GF-D8 (cell line): ENCODE results near the gene KIAA0753.
A peak's percentile ranks its signal among the peaks of the same experiment; 100 is the strongest.
"Not testable (repeated sequence)": the region's sequence is repeated elsewhere in the genome, so short reads cannot be mapped to it uniquely, and the experiment has no call there.

ENCODE experiments used
- DNase-seq: peaks from one replicate; lab custom pipeline; 2025; lab: John Stamatoyannopoulos, UW

Gene KIAA0753

DNA sequence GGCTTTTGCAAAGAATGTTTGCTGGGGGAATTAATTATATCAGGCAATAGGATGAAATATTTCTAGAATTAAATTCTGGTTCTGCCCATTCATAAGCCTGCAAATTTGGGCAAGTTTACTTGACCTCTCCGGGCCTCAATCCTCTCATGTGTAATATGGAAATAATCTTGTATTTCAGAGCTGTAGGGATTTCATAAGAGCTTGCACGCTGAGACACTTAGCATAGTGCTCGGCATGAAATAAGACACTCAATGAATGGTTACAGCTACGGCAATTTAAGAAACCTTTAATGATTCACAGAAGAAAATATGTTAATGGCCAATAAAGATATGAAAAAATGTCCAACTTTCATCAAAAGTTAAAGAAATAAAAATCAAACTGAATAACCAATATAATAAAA, 43.6 kb downstream of the KIAA0753 start:
- no peak for DNase-seq

DNA sequence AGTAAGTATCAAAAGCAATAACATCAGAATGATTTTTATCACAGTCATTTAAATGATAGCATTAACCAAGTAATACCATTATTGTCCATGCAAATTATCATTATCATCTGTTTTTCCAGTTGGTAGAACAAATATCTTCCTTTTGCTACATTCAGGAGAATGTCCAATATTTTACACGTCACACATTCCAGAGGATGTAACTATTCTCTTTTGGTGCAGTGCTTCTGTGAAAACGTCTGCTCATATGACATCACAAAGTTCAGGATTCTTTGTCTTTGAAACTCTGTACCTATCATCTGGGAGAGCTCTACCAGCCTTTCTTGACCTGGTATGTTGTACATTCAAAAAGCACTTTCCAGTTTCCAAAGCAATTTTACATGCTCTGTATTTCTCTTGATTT, 44.0 kb downstream of the KIAA0753 start:
- no peak for DNase-seq

DNA sequence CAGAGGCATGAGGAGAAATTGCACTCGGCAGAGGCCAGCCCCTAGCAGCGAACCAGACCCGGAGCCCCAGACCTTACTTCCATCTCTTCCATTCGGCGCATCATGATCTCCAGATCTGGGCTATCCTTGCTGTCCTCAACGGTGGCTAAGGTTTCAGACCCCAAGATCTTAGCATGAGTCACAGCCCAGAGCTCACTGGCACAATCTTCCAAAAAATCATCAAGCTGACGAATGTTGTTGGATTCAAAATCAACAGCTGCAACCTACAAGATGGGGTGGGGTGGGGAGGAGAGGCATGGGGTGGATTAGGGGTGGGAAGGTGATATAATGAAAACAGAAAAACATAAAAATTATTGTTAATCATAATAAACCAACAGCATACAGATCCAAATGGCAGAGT, 44.4 kb downstream of the KIAA0753 start:
- DNase-seq = no peak

DNA sequence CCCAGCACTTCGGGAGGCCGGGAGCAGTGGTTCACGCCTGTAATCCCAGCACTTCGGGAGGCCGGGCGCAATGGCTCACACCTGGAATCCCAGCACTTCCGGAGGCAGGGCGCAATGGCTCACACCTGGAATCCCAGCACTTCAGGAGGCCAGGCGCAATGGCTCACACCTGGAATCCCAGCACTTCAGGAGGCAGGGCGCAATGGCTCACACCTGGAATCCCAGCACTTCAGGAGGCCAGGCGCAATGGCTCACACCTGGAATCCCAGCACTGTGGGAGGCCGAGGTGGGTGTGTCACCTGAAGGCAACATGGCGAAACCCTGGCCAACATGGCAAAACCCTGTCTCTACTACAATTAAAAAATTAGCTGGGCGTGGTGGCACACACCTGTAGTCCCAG, 47.1 kb downstream of the KIAA0753 start:
- DNase-seq = not testable (repeated sequence)

DNA sequence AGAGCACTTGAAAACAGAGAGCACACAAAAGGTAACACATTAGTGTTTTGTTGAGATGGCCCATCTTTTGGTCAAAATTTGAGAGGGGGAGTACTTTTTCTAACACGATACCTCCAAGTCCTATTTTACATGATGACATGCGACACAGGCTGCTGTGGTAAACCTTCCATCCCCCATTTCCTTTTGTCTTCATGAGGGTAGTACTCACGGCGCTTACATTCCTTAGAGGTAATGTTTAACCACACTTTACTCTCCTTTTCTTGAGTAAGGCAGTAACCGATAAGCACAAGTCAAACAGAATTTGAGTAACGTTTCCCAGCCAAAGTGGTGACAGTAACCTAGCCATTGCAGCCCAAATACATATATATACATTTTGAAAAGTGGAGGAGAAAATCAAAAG, 48.3 kb downstream of the KIAA0753 start:
- no peak for DNase-seq

DNA sequence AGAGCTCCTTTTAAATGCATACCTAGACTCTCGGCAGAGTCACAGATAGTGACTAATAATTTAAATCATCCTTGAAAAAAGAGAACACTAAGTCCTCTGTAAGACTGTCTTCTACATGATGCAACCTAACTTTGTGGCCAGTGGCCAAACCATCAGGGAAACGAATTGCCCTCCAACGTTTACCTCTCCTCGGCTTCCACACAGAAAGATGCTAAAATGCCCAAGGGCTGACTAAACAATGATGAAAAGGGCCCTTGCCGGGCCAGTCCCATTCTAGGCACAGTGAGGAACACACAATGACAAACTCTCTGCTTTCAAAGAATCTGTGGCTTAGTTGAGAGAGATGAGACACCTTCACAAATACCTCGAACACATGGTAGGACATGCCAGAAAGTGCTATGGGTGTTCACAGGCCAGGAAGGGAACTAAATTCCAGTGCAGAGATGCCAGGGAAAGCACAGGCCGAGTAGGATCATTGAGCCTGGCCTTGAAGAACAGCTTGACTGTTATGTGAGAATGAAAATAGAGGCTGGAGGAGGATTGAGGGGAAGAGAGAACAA, 48.8 kb downstream of the KIAA0753 start:
- DNase-seq = no peak

DNA sequence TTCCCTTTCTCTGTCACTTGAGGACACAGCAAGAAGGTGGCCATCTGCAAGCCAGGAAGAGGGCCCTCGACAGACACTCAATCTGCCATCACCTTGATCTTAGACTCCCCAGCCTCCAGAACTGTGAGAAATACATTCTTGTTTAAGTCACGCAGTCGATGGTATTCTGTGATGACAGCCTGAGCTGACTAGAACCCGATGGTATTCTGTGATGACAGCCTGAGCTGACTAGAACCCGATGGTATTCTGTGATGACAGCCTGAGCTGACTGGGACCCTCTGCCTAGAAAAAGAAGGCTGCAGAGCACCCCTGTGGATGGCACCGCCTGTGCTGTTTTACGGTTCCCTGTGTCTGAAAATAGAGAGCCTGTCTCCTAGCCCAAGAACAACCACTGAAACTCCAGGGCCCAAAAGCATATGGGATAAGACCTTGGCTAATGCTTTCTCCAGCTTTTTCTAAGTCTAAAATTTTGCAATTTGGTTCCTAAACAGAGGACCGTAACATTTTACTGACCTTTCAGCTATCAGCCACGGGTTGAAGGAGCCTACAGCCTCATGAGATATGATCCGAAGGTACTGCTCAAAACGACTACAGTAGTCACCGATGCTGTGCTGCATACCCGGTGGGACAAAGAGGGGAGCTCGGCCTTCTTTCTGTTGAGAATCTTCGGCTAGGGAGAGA, 51.1 kb downstream of the KIAA0753 start:
- no peak for DNase-seq

DNA sequence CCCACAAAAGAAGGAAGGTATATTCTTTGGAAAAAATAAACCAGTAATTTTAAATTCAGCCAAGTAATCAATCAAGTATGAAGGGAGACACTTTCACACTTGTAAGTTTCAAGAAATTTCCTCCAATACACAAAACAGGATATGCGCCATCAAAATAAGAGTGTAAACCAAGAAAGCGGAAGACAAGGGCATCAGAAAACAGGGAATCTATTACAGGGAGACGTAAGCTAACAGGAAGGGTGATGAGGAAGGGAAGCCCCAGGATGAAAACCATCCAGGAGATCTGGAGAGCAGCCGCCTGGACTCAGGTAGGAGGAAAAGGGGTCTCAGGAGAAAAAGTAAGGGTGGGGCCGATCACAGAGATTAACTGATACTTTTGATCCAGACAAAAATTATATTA, 52.3 kb downstream of the KIAA0753 start:
- no peak for DNase-seq

DNA sequence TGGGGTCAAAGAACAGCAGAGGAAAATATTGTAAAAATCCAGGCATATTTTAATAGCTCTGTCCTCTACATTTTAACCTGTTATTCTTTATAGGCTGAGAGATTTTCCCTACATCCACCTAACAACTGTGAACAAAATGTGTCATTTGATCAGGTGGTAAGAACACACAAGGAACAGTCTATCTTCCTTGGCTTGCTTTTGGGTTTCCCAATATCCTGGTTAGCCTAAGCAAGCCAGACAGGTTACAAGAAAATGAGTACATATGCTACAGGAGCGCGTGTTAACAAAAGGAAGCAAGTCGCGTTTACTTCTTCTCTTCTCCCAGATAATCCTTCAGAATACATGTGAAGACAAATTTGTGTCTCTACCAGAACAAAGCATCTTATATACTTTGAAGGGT, 53.2 kb downstream of the KIAA0753 start:
- DNase-seq = no peak

DNA sequence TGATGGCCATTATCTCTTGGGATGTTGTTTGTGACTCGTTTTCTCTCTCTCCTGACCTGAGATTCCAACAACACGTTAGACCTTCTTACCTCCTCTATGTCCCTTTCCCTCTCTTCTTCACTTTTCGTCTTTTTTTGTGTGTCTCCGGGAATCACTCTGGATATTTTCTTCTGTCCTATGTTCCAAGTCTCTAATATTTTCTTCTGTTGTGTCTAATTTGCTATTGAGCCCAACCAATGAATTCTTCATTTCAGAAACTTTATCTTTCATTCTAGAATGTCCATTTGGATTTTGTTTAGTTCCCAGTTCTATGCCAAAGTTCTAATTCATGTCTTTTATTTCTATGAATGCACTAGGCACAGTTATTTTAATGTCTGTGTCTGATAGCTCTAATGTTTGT, 57.1 kb downstream of the KIAA0753 start:
- DNase-seq = no peak

DNA sequence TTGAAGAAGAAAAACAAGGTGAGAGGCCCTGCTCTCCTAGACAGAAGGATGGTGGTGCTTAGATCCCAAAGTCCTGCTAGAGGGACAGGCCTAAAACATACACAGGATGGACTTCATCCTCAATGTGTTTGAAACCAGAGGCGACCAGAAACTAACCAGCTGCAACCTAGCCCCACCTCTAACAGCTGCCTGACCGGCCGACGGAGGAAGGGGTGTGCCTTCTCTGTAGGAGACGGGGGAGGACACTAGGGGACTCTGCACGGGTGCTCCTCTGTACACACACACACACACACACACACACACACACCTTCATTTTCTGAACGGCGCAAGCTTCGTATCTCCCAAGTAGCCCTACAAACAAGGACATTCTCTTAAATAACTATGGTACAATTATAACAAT, 59.9 kb downstream of the KIAA0753 start:
- no peak for DNase-seq

DNA sequence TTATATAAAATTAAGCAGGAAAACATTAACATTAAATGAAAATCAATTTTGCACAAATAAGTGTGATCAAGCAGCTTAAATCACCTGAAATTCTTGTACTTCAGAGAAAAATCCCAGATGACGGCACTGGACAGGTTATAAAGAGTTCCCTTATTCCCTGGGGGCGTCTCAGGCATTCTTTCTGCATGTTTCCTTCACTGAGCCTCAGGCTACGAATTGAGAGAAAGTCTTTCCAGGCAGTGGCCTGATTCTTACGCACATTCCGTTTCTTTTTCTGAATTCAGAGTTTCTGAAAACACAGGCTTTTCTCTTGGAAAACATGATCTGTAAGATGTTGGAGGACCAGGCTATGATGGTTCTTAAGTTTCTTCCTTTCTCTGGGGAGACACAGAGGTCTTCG, 62.0 kb downstream of the KIAA0753 start:
- DNase-seq = no peak

DNA sequence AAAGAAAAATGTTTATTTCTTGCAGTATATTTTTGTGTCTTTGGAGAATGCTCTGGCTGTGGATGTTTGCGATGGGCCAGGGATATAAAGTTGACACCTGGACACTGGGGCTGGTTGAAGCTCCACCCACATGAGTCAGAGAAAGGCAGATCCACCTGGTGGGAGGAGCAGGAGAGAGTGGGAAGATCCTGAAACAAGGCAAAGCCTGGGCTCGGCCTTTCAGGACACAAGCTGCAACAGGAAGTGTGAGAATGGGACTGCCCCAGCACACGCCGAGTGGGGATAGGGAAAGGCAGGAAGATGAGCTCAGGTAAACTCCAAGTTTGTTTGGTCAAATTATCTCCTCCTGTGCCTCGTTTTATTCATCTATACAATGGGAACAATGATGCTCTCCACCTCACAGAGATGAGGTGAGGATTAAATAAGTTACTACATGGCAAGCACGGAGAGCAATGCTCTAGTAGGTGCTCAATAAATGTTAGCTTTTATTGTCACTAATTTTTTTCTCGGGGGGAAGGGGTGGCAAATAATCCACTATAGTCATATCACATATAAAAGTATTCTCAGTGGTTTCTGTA, 62.7 kb downstream of the KIAA0753 start:
- DNase-seq = no peak

DNA sequence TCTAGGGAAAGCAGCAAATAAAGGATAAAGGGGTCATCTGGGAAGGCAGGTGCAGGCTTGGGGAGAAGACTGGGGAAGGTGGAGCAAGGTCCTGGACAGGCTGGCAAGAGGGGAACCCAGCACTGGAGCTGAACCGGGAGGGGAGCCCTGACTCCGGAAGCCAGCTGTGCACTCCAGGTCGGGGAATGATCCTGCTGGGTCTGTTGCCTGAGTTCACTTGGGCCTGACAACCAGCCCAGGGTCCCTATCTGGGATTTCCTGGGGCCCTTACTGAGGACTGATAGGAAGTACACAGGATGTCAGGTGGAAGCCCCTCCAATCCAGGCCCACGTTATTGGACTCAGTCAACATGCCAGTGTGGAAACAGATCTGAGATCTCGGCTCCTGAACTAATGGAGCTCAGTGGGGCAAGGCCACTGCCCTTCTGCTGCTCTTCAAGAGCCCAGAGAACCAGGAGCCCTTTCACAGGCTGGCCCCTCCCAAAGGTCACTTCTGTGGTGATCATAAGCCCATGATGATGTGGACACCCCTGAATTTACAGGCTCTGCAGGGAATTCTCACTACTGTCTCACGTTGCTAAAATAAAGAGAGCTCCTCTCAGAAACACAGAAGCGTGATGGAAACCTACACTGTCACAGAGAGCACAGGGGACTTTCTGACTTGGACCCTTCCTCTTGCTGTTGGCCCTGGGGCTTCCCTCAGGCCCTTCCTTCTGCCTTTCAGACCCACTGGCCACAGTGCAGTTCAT, 64.3 kb downstream of the KIAA0753 start:
- no peak for DNase-seq

DNA sequence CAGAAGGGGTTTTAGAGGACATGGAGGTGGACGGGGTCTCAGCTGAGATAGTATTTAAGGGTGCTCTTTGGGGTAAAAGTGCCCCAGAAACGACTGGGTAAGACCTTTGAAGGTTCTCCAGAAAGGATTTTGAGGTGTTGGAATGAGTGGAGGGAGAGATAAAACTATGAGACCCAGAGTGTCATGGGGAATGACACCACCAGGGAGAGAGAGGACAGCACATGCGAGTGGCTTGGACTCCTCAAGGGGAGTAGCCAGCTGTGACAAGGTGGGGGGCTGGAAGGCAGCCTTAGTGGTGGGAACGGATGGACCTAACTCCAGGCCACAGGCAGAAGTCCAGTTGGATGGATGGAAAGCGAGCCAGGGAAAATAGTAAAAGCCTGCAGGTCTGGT, 64.9 kb downstream of the KIAA0753 start:
- no peak for DNase-seq

DNA sequence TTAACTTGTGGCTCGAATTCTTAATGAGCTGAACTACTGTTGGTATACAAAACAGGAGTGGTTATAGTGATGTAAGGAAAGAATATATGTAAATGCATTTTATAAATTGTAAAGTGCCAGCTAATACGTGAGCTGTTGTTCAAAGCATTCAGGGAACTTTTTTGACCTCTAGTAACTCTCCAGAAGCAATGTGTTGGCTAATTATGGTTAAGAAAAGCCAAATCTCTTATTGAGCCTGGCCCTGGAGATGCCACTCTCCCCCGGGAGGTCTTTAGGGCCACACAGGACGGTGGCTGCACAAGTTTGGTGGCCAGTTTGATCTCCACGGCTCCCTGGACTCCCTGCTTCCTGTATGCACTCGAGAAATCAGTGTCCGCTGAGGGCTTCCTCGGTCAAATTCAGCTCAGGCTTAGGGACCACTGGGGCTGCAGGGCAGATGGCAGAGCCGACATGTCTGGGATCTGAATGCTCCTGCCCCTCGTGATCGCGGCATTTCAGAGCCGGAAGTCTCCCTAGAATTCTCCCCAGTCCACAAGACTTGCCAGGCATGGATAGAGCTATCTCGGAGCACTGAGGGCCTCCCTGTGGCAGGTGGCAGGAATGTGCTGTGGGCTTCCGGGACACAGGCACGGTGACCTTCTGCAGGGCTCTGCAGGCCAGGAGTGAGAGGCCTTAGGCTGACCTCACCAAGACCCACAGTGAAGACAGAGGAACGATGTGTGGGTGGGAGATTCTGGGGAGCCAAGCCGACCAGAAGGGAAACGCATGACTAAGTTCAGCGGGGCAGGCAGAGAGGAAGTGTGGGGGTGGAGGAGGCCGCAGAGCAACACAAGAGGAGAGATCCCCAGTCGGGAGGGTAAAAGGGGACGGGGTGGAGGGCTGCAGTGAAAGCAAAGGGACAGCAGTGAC, 65.6 kb downstream of the KIAA0753 start:
- DNase-seq = peak; percentile 10

DNA sequence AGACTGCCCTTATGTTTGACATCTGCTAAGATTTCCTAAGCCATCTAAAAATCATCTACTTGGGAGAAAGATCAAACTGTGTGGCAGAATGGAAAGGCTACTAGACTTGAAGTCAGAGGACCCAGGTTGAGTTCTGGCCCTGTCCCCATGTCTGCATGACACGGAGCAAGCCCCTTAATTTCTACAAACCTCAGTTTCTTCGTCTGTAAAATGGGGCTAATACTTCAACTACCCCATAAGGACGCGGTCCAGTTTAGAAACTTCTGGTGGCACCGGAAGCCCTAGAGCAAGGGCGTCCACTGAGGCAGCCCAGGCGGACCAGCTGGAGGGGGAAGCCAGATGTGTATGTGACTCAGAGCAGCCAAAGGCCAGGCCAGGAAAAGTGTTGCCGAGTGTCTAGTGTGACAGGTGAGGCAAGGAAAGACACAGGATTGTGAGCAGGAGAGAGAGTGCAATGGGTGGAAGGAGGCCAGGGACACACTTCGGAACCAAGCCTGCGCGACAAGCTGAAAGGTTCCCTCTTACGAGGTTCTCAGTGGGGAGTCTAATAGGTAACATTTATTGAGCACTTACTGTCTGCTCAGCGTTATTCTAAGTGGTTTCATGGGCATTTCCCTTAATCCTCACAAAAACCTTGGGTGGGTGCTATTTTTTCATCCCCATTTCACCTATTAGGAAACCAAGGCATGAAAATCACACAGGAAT, 66.4 kb downstream of the KIAA0753 start:
- DNase-seq = no peak

DNA sequence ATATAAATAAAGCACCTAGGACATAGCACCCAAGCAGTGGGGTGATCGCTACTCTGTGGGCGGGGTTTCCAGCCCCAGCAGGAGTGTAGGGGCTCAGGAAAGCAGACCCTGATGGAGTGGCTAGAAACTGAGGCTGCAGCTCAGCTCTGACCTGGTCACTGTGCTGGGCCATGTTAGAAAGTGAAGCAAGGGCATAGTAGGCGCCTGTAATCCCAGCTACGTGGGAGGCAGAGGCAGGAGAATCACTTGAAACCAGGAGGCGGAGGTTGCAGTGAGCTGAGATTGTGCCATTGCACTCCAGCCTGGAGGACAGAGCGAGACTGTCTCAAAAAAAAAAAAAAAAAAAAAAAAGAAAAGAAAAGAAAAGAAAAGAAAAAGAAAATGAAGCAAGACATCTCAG, 67.0 kb downstream of the KIAA0753 start:
- DNase-seq = not testable (repeated sequence)

DNA sequence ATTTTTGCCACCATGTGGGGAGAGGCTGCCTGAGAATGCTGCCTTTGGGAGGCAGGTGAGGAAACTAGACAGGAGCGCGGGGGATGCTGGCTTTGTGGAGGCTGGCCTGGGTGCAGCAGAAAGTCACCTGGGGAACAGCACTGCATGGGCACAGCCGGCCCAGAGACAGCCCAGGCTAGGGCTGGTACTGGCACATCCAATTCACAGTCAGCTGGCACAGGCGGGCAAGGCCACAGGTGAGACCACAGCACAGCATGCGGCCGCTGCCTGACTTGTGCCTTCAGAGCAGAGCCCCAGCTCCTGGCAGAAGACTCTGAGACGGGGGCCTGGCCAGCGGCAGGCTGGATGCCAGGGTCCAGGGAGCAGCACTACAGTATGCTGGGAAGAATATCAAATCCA, 67.5 kb downstream of the KIAA0753 start:
- no peak for DNase-seq

DNA sequence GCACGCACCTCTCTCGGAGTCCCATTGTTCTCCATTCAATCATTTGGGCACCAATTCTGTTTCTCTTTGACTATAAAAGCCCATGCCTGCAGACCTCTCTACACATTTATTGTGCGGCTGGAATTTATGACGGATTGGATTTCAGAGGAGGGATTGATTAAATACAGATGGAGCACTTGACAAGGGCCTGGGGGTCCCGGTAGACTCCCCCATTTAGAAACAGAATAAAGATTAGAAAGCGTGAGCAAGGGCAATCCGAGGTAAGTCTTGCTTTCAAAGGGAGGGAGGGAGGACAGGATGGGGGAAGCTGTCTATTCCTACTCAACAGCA, 69.1 kb downstream of the KIAA0753 start:
- no peak for DNase-seq

DNA sequence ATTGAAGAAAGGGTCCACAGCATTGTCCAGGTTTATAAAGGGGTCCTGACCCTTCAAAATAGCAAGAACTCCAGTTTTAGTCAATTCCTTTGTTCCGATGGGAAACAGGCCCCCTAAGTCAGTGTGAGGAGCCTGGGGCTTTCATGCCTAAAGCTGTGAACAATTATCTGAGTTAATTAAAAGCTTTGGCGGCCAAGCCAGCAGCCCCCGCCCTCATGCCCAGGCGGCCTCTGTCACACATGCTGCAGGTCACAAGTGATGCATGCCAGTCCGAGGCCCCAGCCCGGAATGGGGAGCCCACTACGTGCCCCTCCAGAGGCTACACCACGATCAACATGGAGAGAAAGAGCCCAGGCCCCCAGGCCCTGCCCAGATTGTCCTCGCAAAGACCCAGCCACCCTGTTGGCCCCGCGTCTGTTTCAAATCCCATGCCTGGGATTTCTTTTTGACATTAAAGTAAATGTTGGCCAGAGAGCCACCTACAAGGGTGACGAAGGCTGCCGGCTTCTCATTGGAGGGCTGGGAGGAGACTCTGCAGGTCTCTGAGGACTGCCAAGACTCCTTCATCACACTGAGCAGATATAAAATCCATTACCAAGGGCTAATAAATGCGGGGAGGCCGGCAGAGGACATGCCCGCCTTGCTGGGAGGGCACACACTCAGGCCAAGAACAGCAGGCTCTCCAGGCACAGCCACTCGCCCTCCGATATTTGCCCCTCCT, 69.6 kb downstream of the KIAA0753 start:
- no peak for DNase-seq
